ENCODE data around the gene DOCK7.

DOCK7 gene

DNA sequence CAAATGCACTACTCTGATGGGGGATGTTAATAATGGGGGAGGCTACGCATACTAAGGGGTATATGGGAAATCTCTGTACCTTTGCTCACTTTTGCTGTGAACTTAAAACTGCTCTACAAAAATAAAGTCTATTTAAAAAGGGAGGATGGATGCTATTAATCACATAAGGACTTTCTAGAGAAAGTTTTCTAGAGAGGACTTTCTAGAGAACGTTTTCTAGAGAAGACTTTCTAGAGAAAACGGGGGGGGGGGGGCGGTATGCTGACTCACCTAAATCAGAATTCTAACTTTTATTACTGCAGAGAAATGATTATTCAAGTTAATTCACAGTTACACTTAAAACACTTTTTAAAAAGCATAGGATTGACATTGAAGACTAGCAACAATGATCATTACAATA lies 175.2 kb downstream of the DOCK7 start:
- Histone ChIP-seq H3K9me2 (replicated peaks; ENCODE audit: insufficient read depth, low read length) (no peaks in the 10 kb centered on the region), H3K9me3 (ENCODE audit: insufficient read depth, low read length) (no peaks in the 10 kb centered on the region), H3K4me2 (ENCODE audit: low read depth, low read length, poor library complexity, severe bottlenecking) (no peak overlapping the region), H3K4me3 (ENCODE audit: insufficient read depth, low read length, poor library complexity, severe bottlenecking) (no peak overlapping the region), H3K36me3 (ENCODE audit: low read length) (no peaks in the 10 kb centered on the region), H3K27me3 (ENCODE audit: low read length) (no peaks in the 10 kb centered on the region), H3K9ac (ENCODE audit: low read length) (no peak overlapping the region), H3K27ac (ENCODE audit: low read depth, low read length) (no peak overlapping the region), H3F3A (ENCODE audit: insufficient read depth) (no peaks in the 10 kb centered on the region), H3K79me2 (ENCODE audit: insufficient read depth, low read length) (no peaks in the 10 kb centered on the region), H4K20me1 (ENCODE audit: low read depth, low read length) (no peaks in the 10 kb centered on the region), H2AFZ (ENCODE audit: low read depth, low read length, severe bottlenecking) (no peak overlapping the region)
- TF ChIP-seq, protein P1, sequence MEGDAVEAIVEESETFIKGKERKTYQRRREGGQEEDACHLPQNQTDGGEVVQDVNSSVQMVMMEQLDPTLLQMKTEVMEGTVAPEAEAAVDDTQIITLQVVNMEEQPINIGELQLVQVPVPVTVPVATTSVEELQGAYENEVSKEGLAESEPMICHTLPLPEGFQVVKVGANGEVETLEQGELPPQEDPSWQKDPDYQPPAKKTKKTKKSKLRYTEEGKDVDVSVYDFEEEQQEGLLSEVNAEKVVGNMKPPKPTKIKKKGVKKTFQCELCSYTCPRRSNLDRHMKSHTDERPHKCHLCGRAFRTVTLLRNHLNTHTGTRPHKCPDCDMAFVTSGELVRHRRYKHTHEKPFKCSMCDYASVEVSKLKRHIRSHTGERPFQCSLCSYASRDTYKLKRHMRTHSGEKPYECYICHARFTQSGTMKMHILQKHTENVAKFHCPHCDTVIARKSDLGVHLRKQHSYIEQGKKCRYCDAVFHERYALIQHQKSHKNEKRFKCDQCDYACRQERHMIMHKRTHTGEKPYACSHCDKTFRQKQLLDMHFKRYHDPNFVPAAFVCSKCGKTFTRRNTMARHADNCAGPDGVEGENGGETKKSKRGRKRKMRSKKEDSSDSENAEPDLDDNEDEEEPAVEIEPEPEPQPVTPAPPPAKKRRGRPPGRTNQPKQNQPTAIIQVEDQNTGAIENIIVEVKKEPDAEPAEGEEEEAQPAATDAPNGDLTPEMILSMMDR (IDR thresholded peaks at IDR 0.05; ENCODE audit: insufficient read depth, low read length, poor library complexity, severe bottlenecking), result no peak
- TF ChIP-seq EZH2phosphoT487 (conservative IDR thresholded peaks at IDR 0.05; ENCODE audit: low read length), result no peak

DNA sequence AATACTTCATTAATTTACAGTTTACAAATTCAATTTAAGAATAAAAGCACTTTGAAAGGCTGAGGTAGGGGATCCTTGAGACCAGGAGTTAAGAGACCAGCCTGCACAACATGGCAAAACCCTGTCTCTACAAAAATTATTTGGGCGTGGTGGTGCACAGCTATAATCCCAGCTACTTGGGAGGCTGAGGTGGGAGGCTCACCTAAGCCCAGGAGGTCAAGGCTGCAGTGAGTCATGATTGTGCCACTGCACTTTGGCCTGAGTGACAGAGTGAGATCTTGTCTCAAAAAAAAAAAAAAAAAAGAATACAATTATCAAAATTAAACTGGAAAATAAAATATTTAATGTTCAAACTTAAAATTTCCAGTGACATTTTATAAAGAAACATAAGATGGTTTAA lies 179.2 kb downstream of the DOCK7 start:
- H3K9ac ChIP-seq (ENCODE audit: low read length), result no peak overlapping the region
- no peaks in the 10 kb centered on the region for H3K27me3 ChIP-seq (ENCODE audit: low read length)
- H3K27ac ChIP-seq (ENCODE audit: low read depth, low read length), result no peak overlapping the region
- no peaks in the 10 kb centered on the region for H4K20me1 ChIP-seq (ENCODE audit: low read depth, low read length)
- no peaks in the 10 kb centered on the region for H3K9me2 ChIP-seq (replicated peaks; ENCODE audit: insufficient read depth, low read length)
- TF ChIP-seq EZH2phosphoT487 (conservative IDR thresholded peaks at IDR 0.05; ENCODE audit: low read length), result no peak
- TF ChIP-seq, protein P1 (IDR thresholded peaks at IDR 0.05; ENCODE audit: insufficient read depth, low read length, poor library complexity, severe bottlenecking), result no peak
- no peak overlapping the region for H2AFZ ChIP-seq (ENCODE audit: low read depth, low read length, severe bottlenecking)
- no peaks in the 10 kb centered on the region for H3K9me3 ChIP-seq (ENCODE audit: insufficient read depth, low read length)
- no peaks in the 10 kb centered on the region for H3K36me3 ChIP-seq (ENCODE audit: low read length)
- H3K4me2 ChIP-seq (ENCODE audit: low read depth, low read length, poor library complexity, severe bottlenecking), result no peak overlapping the region
- no peaks in the 10 kb centered on the region for H3F3A ChIP-seq (ENCODE audit: insufficient read depth)
- H3K79me2 ChIP-seq (ENCODE audit: insufficient read depth, low read length), result no peaks in the 10 kb centered on the region
- H3K4me3 ChIP-seq (ENCODE audit: insufficient read depth, low read length, poor library complexity, severe bottlenecking), result no peak overlapping the region

DNA sequence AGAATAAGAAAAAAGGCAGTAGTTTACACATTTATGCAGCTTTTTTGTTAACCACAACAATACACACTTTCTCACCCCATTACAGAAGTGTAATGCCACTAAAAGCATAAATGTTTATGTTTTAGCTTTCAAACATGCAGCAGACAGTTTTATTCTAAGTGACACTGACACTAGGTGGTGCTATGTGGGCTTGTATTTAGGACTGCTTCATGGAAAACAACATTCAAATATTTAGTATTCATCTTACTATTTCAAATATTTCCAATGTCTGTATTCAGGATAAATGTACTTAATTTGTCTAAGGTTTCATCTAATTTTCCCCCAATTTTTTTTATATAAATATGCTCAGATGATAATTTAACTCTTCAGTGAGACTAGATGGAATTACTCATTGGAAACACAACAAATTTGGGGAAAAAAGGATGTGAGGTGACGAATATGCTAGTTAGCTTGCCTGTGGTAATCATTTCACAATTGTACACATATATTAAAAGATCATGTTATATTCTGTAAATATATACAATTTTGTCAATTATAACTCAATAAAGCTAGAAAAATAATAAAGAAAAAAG lies 179.9 kb downstream of the DOCK7 start:
- Histone ChIP-seq H4K20me1 (ENCODE audit: low read depth, low read length) (no peaks in the 10 kb centered on the region), H3K36me3 (ENCODE audit: low read length) (no peaks in the 10 kb centered on the region), H3K27me3 (ENCODE audit: low read length) (no peaks in the 10 kb centered on the region), H3K9ac (ENCODE audit: low read length) (no peak overlapping the region), H3K4me3 (ENCODE audit: insufficient read depth, low read length, poor library complexity, severe bottlenecking) (no peak overlapping the region), H3K79me2 (ENCODE audit: insufficient read depth, low read length) (no peaks in the 10 kb centered on the region), H3F3A (ENCODE audit: insufficient read depth) (no peaks in the 10 kb centered on the region), H3K4me2 (ENCODE audit: low read depth, low read length, poor library complexity, severe bottlenecking) (no peak overlapping the region), H3K27ac (ENCODE audit: low read depth, low read length) (no peak overlapping the region), H3K9me3 (ENCODE audit: insufficient read depth, low read length) (no peaks in the 10 kb centered on the region), H3K9me2 (replicated peaks; ENCODE audit: insufficient read depth, low read length) (no peaks in the 10 kb centered on the region), H2AFZ (ENCODE audit: low read depth, low read length, severe bottlenecking) (no peak overlapping the region)
- TF ChIP-seq EZH2phosphoT487 (conservative IDR thresholded peaks at IDR 0.05; ENCODE audit: low read length), result no peak
- TF ChIP-seq, protein P1 (IDR thresholded peaks at IDR 0.05; ENCODE audit: insufficient read depth, low read length, poor library complexity, severe bottlenecking), result peak; percentile 58

Measured in SU-DHL-6 (cell line).